ENCODE data around the gene MS4A15. TPM values are rescaled to one million over a fixed set of nuclear protein-coding genes. Genes with fewer than 3 reads are reported as not detected.

MS4A15 gene
- total RNA-seq, 1 donor from 2014 or later, result not detected

DNA sequence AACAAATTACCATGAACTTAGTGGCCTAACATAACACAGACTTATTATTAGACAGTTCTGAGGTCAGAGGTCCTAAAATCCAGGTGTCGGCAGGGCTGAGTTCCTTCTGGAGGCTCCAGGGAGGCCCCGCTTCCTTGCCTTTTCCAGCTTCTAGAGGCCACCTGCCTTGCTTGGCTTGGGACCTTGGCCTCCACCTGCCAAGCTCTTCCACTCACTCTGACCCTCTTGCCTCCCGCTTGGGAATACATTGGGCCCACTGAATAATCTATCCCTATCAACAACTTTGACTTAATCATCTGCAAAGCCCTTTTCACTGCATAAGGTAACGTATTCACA lies 25.3 kb downstream of the MS4A15 start:
- no peak for DNase-seq (ENCODE audit: low read depth, low spot score)

DNA sequence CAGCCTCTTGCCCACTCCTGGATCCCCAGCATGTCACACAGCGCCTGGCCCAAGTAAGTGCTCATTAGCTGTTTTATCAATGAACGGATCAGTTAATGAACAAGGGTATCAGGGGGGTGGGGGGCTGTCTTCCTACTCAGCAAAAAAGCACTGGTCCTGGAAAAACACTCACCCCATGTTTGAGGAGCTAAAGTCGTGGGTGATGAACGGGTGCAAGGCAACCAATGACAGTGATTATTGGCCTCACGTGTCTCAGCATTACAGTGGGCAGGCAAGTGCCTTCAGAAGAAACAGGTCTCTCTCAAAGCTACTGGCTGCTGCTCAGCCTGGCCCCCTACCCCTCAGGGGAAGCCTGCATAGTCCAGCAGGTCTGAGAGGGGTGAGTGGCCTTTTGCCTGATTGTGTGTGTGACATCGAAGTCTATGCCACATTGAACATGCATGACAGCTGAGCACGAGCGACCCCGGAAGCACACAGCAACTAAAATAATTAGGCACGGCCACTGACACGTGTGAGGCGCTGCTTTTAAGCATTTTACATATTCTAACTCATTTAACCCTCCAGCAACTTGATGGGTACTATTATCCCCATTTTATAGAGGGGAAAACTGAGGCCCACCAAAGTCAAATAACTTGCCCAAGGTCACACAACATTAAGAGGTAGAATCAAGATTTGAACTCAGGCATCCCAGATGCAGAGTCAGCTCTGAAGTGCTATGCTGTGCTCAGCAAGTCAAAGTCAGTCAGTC lies 25.9 kb downstream of the MS4A15 start:
- Mint-ChIP-seq H3K4me1 (no peaks in the 10 kb centered on the region), H3K27ac (ENCODE audit: unreplicated experiment) (no peak overlapping the region), H3K4me3 (no peak overlapping the region), H3K9me3 (no peaks in the 10 kb centered on the region), H3K36me3 (ENCODE audit: low read depth) (no peaks in the 10 kb centered on the region), H3K27me3 (ENCODE audit: low read depth) (no peaks in the 10 kb centered on the region)
- TF ChIP-seq, protein P1, sequence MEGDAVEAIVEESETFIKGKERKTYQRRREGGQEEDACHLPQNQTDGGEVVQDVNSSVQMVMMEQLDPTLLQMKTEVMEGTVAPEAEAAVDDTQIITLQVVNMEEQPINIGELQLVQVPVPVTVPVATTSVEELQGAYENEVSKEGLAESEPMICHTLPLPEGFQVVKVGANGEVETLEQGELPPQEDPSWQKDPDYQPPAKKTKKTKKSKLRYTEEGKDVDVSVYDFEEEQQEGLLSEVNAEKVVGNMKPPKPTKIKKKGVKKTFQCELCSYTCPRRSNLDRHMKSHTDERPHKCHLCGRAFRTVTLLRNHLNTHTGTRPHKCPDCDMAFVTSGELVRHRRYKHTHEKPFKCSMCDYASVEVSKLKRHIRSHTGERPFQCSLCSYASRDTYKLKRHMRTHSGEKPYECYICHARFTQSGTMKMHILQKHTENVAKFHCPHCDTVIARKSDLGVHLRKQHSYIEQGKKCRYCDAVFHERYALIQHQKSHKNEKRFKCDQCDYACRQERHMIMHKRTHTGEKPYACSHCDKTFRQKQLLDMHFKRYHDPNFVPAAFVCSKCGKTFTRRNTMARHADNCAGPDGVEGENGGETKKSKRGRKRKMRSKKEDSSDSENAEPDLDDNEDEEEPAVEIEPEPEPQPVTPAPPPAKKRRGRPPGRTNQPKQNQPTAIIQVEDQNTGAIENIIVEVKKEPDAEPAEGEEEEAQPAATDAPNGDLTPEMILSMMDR (conservative IDR thresholded peaks at IDR 0.05), result no peak
- DNase-seq (ENCODE audit: low read depth, low spot score), result no peak

More for the DNA sequence above, 25.3 kb downstream of the MS4A15 start:
- no peak overlapping the region for H3K27ac Mint-ChIP-seq (ENCODE audit: unreplicated experiment)
- no peaks in the 10 kb centered on the region for H3K36me3 Mint-ChIP-seq (ENCODE audit: low read depth)
- TF ChIP-seq, protein P1 (conservative IDR thresholded peaks at IDR 0.05), result no peak
- H3K9me3 Mint-ChIP-seq, result no peaks in the 10 kb centered on the region
- H3K27me3 Mint-ChIP-seq (ENCODE audit: low read depth), result no peaks in the 10 kb centered on the region
- no peak overlapping the region for H3K4me3 Mint-ChIP-seq
- H3K4me1 Mint-ChIP-seq, result no peaks in the 10 kb centered on the region

DNA sequence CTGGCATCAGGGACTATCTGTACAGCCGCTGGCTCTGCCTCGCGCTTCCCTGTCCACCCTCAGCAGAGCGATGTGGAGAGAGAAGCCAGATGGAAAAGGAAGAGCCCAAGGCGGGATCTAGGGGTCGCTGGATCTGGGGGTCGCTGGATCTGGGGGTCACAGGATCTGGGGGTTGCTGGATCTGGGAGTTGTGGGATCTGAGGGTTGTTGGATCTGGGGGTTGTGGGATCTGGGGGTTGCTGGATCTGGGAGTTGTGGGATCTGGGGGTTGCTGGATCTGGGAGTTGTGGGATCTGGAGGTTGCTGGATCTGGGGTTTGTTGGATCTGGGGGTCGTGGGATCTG lies 26.4 kb downstream of the MS4A15 start:
- Mint-ChIP-seq H3K36me3 (ENCODE audit: low read depth) (no peaks in the 10 kb centered on the region), H3K4me3 (no peak overlapping the region), H3K9me3 (no peaks in the 10 kb centered on the region), H3K27me3 (ENCODE audit: low read depth) (no peaks in the 10 kb centered on the region), H3K27ac (ENCODE audit: unreplicated experiment) (no peak overlapping the region), H3K4me1 (no peaks in the 10 kb centered on the region)
- TF ChIP-seq, protein P1 (conservative IDR thresholded peaks at IDR 0.05), result no peak
- DNase-seq (ENCODE audit: low read depth, low spot score), result no peak

DNA sequence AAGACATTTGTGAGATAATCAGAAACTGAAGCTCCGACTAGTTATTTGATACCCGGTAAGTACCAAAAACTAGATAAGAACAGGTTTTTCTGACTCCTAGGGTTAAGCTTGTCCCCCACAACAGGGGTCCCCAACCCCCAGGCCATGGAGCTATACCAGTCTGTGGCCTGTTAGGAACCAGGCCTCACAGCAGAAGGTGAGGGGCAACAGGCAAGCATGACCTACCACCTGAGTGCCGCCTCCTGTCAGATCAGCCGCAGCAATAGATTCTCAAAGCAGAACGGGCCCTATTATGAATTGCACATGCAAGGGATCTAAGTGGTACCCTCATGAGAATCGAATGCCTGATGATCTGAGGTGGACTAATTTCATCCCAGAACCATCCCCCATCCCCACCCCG lies 27.2 kb downstream of the MS4A15 start:
- Mint-ChIP-seq H3K36me3 (ENCODE audit: low read depth) (no peaks in the 10 kb centered on the region), H3K4me3 (no peak overlapping the region), H3K27ac (ENCODE audit: unreplicated experiment) (no peak overlapping the region), H3K4me1 (no peaks in the 10 kb centered on the region), H3K27me3 (ENCODE audit: low read depth) (no peaks in the 10 kb centered on the region), H3K9me3 (no peaks in the 10 kb centered on the region)
- TF ChIP-seq, protein P1 (conservative IDR thresholded peaks at IDR 0.05), result no peak
- no peak for DNase-seq (ENCODE audit: low read depth, low spot score)

DNA sequence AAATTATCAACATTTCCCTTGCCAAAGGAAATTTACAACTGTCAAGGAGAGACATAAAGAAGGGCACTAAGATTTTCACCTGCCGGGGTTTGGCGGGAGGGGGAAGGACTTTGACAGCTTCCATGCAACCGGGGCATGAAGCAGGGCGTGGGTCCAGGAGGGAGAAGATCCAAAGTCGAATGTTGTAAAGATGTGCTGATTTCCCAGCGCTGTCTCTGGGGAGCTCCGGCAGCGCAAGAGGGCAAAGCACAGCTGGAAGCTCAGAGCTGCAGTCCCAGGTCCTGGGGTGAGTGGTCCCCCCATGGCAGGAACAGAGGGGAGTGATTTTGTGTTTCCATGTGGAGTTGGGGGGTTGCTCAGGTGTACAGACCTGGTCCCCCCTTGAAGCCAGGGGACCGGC lies 28.5 kb downstream of the MS4A15 start, which contains the start of gene MS4A10:
MS4A10 (plus strand) TSS at position 198 of the 400 bp plus-strand sequence. CDS start 5,003 bp downstream, outside the sequence.
- no peaks in the 10 kb centered on the region for H3K9me3 Mint-ChIP-seq
- no peak for DNase-seq (ENCODE audit: low read depth, low spot score)
- no peaks in the 10 kb centered on the region for H3K27me3 Mint-ChIP-seq (ENCODE audit: low read depth)
- H3K4me3 Mint-ChIP-seq, result no peak within 1 kb of the TSS
- TF ChIP-seq, protein P1 (conservative IDR thresholded peaks at IDR 0.05), result no peak
- H3K36me3 Mint-ChIP-seq (ENCODE audit: low read depth), result no peaks in the 10 kb centered on the region
- H3K4me1 Mint-ChIP-seq, result no peaks in the 10 kb centered on the region
- H3K27ac Mint-ChIP-seq (ENCODE audit: unreplicated experiment), result peak within 1 kb of the TSS; percentile 40

All from neural crest cell (in vitro differentiated cells).